B cell (primary cell): ENCODE measurements around the gene SCAMP1. TPM values are rescaled to one million over a fixed set of nuclear protein-coding genes. Genes with fewer than 3 reads are reported as not detected.

Source experiments
- ATAC-seq: fragments of 200-7000 bp; cut with Tn5 transposase; one replicate; pipeline ENCODE4 v1.10.0; 2021; ENCODE audit warnings: low read depth, mild to moderate bottlenecking, moderate number of reproducible peaks, moderate library complexity
- CTCF ChIA-PET: fragments of 350-600 bp; sonication (Branson Sonifier 250); formaldehyde crosslinking; loops from one replicate; lab custom pipeline; 2021; ENCODE audit warnings: antibody characterized with exemption, inconsistent platforms; lab: Charles Lee
- POLR2A ChIA-PET: fragments of 350-600 bp; sonication (Branson Sonifier 250); formaldehyde crosslinking; loops from one replicate; lab custom pipeline; 2021; ENCODE audit warnings: antibody characterized with exemption; lab: Charles Lee
- DNase-seq: peaks from one replicate; pipeline ENCODE4 v3.0.0; 2013
- H2AFZ ChIP-seq: 2 replicates; pipeline ENCODE4 v1.6.1; 2012; ENCODE audit warnings: mild to moderate bottlenecking, low read depth, low read length; ENCODE audit not compliant: insufficient read depth, poor library complexity, severe bottlenecking
- H3K27ac ChIP-seq, 2 donors: 1 replicate in 1 of 2; 2 replicates in 1 of 2; pipeline ENCODE4 v1.5.1; 2012 to 2013; ENCODE audit warnings: low read length in 2 of 2, mild to moderate bottlenecking in 2 of 2, moderate library complexity in 1 of 2
- H3K27me3 ChIP-seq, 4 experiments: fragments of 200-600 bp in 1 of 4; sonication (generic) in 1 of 4; replicated peaks in 1 of 4; 1 replicate in 2 of 4; 2 replicates in 2 of 4; pipeline versions ENCODE4 v1.6.1 to v1.7.0; 2013 to 2016; ENCODE audit warnings: low read length in 3 of 4, mild to moderate bottlenecking in 2 of 4, mixed read lengths in 1 of 4, moderate library complexity in 1 of 4; ENCODE audit not compliant: insufficient read depth in 4 of 4, control insufficient read depth in 3 of 4; ENCODE audit errors: control extremely low read depth in 1 of 4
- H3K36me3 ChIP-seq, 2 experiments: replicated peaks in 1 of 2; 1 replicate in 1 of 2; 2 replicates in 1 of 2; pipeline versions ENCODE4 v1.6.1 to v1.7.1; 2013; ENCODE audit warnings: low read length in 1 of 2; ENCODE audit not compliant: insufficient read depth in 2 of 2, control insufficient read depth in 1 of 2; ENCODE audit errors: control extremely low read depth in 1 of 2, extremely low read depth in 1 of 2
- H3K4me1 ChIP-seq, 2 donors: fragments of 200-600 bp in 1 of 2; sonication (generic) in 1 of 2; 1 replicate in 1 of 2; 2 replicates in 1 of 2; pipeline versions ENCODE4 v1.5.1 to v1.6.1; 2013 to 2017; ENCODE audit warnings: low read length in 2 of 2; ENCODE audit not compliant: control insufficient read depth in 2 of 2, insufficient read depth in 2 of 2
- H3K4me2 ChIP-seq: replicated peaks from 2 replicates; pipeline ENCODE3; 2012; ENCODE audit warnings: mild to moderate bottlenecking, low read depth, low read length; ENCODE audit not compliant: poor library complexity, severe bottlenecking
- H3K4me3 ChIP-seq, 5 experiments: fragments of 200-600 bp in 1 of 5; sonication (generic) in 1 of 5; 1 replicate in 3 of 5; 2 replicates in 2 of 5; pipeline versions ENCODE4 v1.5.1 to v1.7.0; 2011 to 2016; ENCODE audit warnings: low read length in 4 of 5, mild to moderate bottlenecking in 4 of 5, low read depth in 2 of 5, control low read depth in 1 of 5, moderate library complexity in 1 of 5; ENCODE audit not compliant: insufficient read depth in 1 of 5; ENCODE audit errors: control extremely low read depth in 1 of 5, extremely low read depth in 1 of 5
- H3K79me2 ChIP-seq: fragments of 200-600 bp; sonication (generic); one replicate; pipeline ENCODE4 v1.6.0; 2016; ENCODE audit warnings: low read length; ENCODE audit not compliant: control insufficient read depth, insufficient read depth
- H3K9ac ChIP-seq: fragments of 200-600 bp; sonication (generic); 2 replicates; pipeline ENCODE4 v1.6.1; 2017; ENCODE audit warnings: mild to moderate bottlenecking, low read length, moderate library complexity
- H3K9me3 ChIP-seq, 3 donors: one replicate each; pipeline versions ENCODE4 v1.6.1 to v1.7.1; 2013; ENCODE audit warnings: low read length in 2 of 3; ENCODE audit not compliant: control insufficient read depth in 2 of 3, insufficient read depth in 1 of 3; ENCODE audit errors: control extremely low read depth in 1 of 3
- H4K20me1 ChIP-seq: 2 replicates; pipeline ENCODE4 v1.6.0; 2012; ENCODE audit warnings: mild to moderate bottlenecking, low read length; ENCODE audit not compliant: insufficient read depth, control insufficient read depth, poor library complexity, severe bottlenecking
- H3K27ac Mint-ChIP-seq: one replicate; pipeline ENCODE4 v1.8.0; 2021; ENCODE audit warnings: mixed read lengths
- H3K27me3 Mint-ChIP-seq: one replicate; pipeline ENCODE4 v1.8.0; 2021; ENCODE audit warnings: mixed read lengths
- H3K4me1 Mint-ChIP-seq: one replicate; pipeline ENCODE4 v1.8.0; 2021; ENCODE audit warnings: mixed read lengths
- H3K4me3 Mint-ChIP-seq: one replicate; pipeline ENCODE4 v1.8.0; 2021; ENCODE audit warnings: mixed read lengths
- H3K9me3 Mint-ChIP-seq: one replicate; pipeline ENCODE4 v1.8.0; 2022; ENCODE audit warnings: mixed read lengths; ENCODE audit not compliant: insufficient read depth
- EZH2 ChIP-seq: IDR thresholded peaks from 2 replicates; pipeline ENCODE4 v1.6.1; 2012; ENCODE audit warnings: borderline replicate concordance, low read depth, mild to moderate bottlenecking, moderate library complexity, low read length; ENCODE audit not compliant: insufficient read depth, poor library complexity, severe bottlenecking
- WGBS: methylation state at CpG from one replicate; pipeline ENCODE4 v1.1.5; 2013; ENCODE audit warnings: missing lambda C conversion rate; ENCODE audit not compliant: insufficient coverage; 5-methylcytosine and 5-hydroxymethylcytosine counted together
- intact Hi-C: fragments of 100-400 bp; cut with micrococcal nuclease; formaldehyde crosslinking; loops from one replicate; pipeline ENCODE4 v1.10.0; 2022
- polyA plus RNA-seq: library from polyadenylated mRNA; depleted of rRNA; stranded (reverse); fragments of >200 nt; gene quantifications from 2 replicates; pipeline ENCODE4 v1.2.3, GENCODE V29; 2012
- total RNA-seq, 2 donors: library from RNA; stranded (reverse); fragments of 120-200 nt in 1 of 2; gene quantifications; 1 replicate in 1 of 2; 2 replicates in 1 of 2; pipeline versions ENCODE4 v1.2.3 to v1.2.4, GENCODE V29; 2013 to 2022
- TF ChIP-seq, protein P1 (sequence below): fragments of 200-600 bp; IDR thresholded peaks from one replicate; pipeline ENCODE4 v1.8.0; 2022; ENCODE audit warnings: antibody characterized with exemption, mild to moderate bottlenecking

The SCAMP1 gene
- total and polyA plus RNA-seq, 2 donors (not counting 1 experiment from before 2014, with no cell fraction given), result 3.8 to 25.4 TPM

DNA sequence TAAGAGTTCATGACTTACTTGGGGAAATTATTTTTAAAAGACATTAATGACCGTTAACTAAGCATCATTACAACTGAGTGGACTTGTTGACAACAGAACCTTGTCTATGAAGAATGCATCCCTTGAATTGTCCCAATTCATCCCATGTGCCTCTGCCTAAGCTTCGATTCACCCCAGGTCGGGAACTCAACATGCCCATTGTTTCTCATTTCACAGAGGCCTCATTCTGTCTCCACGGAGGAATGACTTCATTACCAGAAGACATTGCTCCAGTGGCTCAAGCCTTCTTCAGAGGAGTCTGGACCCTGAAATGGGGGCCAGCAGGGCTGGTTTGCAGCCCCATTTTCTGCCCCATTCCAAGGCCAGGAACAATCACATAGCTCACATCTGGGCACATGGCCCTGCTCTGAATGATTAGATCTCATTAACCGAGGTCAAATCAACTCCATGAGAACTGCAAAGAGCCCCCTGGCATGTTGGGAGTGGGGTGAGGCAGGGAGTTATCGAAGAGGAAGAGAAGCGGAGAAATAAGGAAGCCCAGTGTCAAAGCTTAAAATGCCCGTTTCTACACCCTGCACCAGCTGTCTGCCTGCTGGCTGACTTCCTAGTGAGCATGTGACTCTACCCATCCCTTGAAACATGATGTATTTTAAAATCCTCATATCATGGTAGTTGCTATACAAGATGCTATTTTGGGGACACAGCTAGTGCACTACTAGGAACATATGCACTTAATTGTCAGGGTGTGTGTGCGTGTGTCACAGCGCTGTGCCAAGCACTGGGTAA, 150.9 kb downstream of the SCAMP1 start:
- Histone ChIP-seq H3K27ac (no peak overlapping the region), H2AFZ (no peak overlapping the region), H3K36me3 (no peaks in the 10 kb centered on the region), H3K4me1 (peaks cover 25% of the 10 kb centered on the region in 2 donors), H3K4me3 (no peak overlapping the region), H4K20me1 (no peaks in the 10 kb centered on the region), H3K27me3 (peaks cover 0 to 13% (median 5%) of the 10 kb centered on the region in 4 experiments), H3K9ac (no peak overlapping the region), H3K79me2 (peaks cover 4% of the 10 kb centered on the region), H3K4me2 (no peak overlapping the region), H3K9me3 (peaks cover 0 to 8% (median 0%) of the 10 kb centered on the region in 3 donors)
- Mint-ChIP-seq H3K27me3 (no peaks in the 10 kb centered on the region), H3K27ac (no peak overlapping the region), H3K4me1 (peaks cover 34% of the 10 kb centered on the region), H3K9me3 (no peaks in the 10 kb centered on the region), H3K4me3 (peak overlapping the region; percentile 50)
- ChIA-PET POLR2A (no interaction called here), CTCF (interaction anchor here (1.1 to 2.5 kb wide), 2 partner anchors 43 to 455 kb away, joined by 5 to 8 read pairs; no protein-coding TSS in a partner anchor)
- no peak for DNase-seq
- no peak for TF ChIP-seq EZH2
- TF ChIP-seq, protein P1, sequence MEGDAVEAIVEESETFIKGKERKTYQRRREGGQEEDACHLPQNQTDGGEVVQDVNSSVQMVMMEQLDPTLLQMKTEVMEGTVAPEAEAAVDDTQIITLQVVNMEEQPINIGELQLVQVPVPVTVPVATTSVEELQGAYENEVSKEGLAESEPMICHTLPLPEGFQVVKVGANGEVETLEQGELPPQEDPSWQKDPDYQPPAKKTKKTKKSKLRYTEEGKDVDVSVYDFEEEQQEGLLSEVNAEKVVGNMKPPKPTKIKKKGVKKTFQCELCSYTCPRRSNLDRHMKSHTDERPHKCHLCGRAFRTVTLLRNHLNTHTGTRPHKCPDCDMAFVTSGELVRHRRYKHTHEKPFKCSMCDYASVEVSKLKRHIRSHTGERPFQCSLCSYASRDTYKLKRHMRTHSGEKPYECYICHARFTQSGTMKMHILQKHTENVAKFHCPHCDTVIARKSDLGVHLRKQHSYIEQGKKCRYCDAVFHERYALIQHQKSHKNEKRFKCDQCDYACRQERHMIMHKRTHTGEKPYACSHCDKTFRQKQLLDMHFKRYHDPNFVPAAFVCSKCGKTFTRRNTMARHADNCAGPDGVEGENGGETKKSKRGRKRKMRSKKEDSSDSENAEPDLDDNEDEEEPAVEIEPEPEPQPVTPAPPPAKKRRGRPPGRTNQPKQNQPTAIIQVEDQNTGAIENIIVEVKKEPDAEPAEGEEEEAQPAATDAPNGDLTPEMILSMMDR, result no peak
- no peak for ATAC-seq
- WGBS, result 91% methylated on average over 6 of the region's 10 CpGs
- intact Hi-C loops, result no loop called here

DNA sequence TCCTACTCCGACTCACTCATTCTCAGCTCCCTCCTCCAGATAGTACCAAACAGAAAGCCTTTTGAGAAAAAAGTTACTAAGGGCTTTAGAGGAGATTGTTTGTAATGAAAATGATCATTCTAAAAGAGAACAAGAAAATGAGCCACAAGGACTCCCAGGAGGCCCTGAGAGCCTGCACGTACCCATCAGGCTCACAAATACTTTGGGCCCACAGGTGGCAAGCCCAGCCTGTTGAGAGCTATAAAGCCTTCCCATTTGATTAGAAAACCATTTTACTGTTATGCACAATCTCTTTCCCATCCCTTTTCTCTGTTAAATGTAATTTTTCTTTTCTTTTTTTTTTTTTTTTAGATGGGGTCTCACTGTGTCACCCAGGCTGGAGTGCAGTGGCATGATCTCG, 152.0 kb downstream of the SCAMP1 start:
- WGBS, result 20% methylated on average over 1 of the region's 3 CpGs
- intact Hi-C loops, result no loop called here
- H3K4me3 Mint-ChIP-seq, result no peak overlapping the region
- no peaks in the 10 kb centered on the region for H4K20me1 ChIP-seq
- ChIA-PET CTCF (interaction anchor here (0.9 to 2.5 kb wide), 2 partner anchors 454 to 621 kb away, joined by 4 to 8 read pairs; no protein-coding TSS in a partner anchor), POLR2A (no interaction called here)
- H3K9me3 ChIP-seq, result peaks cover 0 to 8% (median 0%) of the 10 kb centered on the region in 3 donors
- no peak overlapping the region for H3K9ac ChIP-seq
- no peaks in the 10 kb centered on the region for H3K79me2 ChIP-seq
- no peak overlapping the region for H3K4me3 ChIP-seq
- no peaks in the 10 kb centered on the region for H3K36me3 ChIP-seq
- no peaks in the 10 kb centered on the region for H3K27me3 Mint-ChIP-seq
- no peaks in the 10 kb centered on the region for H3K9me3 Mint-ChIP-seq
- H3K4me1 Mint-ChIP-seq, result peaks cover 34% of the 10 kb centered on the region
- no peak overlapping the region for H3K27ac ChIP-seq
- H3K4me2 ChIP-seq, result no peak overlapping the region
- peaks cover 25% of the 10 kb centered on the region in 2 donors for H3K4me1 ChIP-seq
- H3K27ac Mint-ChIP-seq, result no peak overlapping the region
- peaks cover 0 to 13% (median 5%) of the 10 kb centered on the region in 4 experiments for H3K27me3 ChIP-seq
- no peak overlapping the region for H2AFZ ChIP-seq
- ATAC-seq (no peak), DNase-seq (no peak)
- TF ChIP-seq, protein P1, result no peak
- no peak for TF ChIP-seq EZH2
